HG03354 (cell line): Measurements from ENCODE around the gene ZP4.
"Not testable (repeated sequence)": the region's sequence is repeated elsewhere in the genome, so short reads cannot be mapped to it uniquely, and the experiment has no call there.

Experiments
- ATAC-seq: cut with Tn5 transposase; IDR thresholded peaks from one replicate; pipeline ENCODE4 v1.9.1; 2021; ENCODE audit warnings: mild to moderate bottlenecking; ENCODE audit not compliant: unreplicated experiment, poor library complexity, severe bottlenecking

Gene ZP4

DNA sequence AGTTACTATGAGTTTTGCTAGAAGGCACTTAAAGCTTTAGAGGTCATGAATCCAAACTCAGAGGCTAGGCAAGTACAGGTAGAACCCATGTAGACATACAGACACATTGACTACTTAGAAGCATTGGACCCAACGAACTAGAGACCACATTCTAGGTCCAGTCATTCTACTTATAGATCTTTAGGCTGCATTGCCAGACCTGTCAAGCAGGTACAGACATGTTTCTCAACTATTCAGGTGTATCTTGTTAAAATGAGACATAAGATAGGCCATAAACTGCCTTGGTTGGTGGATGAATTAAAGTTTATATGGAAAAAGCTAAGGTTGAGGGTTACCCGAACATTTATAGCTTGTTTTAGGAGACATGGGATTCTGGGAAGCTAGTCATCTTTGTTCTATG, 6.5 kb downstream of the ZP4 start:
- no peak for ATAC-seq

DNA sequence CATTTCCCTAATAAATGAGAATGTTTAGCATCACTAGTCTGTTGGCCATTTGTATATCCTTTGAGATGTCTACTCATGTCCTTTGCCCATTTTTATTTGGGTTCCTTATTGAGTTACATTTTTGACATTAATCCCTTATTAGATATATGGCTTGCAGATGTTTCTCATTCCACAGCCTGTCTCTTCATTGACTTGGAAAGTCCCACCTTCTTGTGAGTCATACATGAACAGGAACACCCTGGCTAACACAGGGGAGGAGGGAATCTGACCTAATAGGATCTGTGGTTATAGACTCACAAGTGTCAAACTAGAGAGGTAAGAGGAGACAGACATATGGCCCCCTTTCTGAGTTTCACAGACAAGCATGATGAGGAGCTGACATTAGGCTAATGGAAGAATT, 11.5 kb downstream of the ZP4 start:
- no peak for ATAC-seq

DNA sequence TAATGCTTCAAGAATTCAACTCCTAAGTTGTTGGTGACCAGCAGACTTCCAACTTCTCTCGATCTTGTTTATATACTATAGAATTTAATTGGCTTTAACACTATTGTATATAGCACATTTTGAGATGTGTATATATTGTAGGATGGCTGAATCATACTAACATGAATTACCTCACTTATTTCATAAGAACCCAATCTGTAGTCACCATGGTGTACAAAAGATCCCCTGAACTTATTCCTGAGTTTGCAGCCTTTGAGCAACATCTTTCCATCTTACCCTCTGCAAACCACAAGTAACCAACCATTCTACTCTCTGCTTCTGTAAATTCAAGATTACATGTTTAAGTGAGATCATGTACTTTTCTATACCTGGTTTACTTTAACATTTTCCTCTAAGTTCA, 12.3 kb downstream of the ZP4 start:
- no peak for ATAC-seq

DNA sequence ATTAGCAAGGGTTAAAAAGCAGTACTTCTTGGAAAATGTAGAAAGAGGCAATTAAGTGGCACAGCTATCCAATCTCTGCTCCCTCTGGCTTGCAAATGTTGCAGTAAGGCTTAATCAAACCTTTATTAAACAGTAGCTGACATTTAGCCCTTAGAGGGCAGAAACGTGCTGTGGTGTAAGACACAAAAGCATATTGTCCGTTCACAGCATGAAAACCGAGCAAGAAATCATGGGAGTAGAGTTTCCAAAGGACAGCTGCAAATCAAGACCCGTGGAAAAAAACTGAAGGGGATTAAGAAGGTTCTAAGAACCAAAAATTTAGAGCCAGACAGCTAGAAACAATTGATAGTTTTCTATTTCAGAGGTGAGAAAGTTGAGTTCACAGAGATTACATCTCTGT, 13.1 kb downstream of the ZP4 start:
- ATAC-seq, result no peak

DNA sequence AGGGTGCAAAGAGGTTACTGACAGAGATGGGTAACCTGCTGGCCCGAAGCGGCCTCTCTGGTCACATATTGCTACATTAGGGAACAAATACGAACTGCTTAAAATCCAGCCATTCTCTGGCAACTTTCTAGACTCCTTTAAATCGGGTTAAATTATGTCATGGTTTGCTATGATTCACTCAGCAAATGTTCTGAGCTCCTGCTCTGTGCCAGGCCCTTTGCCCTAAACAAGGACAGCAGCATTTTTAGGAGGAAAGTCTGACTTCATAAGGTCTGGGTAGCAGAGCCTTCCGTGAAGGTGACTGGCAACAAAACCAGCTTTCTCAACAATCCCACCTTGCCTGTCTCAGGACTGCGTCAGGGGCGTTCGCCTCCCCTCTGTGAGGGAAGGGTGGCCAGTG, 15.4 kb downstream of the ZP4 start:
- ATAC-seq, result no peak

DNA sequence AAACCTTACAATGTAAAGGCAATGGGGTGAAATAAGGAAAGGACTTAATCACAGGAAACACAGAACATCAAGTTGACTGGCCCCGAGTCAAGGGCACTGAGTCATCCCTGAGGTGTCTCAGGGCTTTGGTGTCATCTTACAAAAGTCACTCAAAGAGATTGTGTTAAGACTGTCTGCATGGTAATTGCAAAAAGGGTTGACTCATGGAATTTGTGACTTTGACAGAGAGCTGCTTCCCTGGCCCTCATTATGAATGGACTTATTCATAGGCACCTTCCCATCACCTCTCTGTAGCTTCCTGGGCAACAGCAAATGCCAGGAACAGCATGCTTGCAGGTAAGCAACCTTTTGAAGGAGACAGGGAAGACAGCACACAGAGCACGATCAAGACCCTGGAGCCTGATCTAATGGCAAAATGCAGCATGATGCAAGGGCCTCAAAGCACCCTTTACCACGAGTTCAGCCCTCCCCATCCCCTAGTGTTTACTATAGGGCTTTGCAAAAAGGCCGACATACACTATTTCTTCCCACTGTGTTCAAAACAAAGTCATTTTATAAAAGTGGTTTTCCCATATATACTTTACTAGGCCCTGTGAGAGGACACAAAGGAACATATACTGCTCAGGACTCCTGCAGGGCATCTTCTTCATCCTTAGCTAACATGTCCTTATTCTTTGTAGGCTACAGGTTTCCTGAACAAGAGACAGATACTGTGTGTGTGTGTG, 17.1 kb downstream of the ZP4 start:
- no peak for ATAC-seq

DNA sequence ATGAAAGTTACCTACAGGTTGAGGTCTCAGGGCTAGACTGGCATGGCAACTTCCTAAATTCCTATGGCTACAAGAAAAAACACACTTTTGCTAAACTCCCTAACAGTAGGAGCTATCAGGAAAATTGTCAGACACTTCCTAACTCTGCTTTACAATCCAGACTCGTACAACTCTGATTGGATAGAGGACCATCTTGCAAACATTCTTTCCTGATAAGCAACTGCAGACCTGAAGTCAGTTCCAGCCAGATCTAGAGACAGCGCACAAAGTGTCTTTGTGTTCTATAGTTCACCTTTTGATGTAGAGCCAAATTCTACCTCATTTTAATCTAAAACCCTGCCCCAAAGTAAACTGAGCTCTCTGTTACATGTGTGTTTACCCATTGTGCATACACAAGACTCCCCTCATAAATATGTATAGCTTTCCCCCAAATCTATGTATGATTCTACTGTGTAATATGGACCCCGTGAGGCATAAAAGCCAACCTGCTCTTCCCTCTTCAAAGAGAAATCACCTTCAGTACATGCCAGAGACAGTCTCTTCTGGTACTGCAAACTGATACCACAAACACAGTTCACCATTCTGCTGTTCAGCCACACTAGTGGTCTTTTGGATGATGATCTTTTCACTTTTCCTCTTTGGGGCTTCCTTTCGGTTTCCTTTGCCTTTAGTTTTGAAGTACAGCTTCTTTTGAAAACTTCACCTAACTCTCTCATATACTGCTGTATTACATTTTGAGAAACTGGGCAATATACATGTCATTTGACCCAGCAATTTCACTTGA, 21.7 kb downstream of the ZP4 start:
- no peak for ATAC-seq

DNA sequence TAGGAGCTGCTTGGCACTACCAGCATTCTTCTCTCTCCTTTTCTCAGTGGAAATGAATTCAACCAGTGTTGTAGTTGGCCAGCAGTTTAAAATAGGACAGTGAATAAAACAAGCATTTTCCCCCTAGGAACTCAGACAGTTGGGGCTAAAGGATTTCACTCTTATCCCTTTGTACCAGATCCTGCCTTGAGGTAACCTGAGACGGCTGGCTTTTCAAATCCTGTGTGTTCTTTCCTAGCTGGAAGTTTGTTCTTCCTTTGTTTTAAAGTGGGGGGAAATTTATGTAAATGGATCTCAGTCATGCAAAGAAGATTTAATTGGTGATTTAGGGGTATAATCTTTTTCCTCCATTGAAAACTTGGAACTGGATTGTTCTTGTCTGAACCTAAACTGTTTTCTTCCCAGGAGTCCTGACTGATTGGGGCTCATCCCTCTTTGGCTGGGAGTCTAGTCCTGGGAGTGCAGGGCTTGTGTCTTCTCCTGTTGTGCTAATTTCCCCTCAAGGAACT, 23.3 kb downstream of the ZP4 start:
- no peak for ATAC-seq

DNA sequence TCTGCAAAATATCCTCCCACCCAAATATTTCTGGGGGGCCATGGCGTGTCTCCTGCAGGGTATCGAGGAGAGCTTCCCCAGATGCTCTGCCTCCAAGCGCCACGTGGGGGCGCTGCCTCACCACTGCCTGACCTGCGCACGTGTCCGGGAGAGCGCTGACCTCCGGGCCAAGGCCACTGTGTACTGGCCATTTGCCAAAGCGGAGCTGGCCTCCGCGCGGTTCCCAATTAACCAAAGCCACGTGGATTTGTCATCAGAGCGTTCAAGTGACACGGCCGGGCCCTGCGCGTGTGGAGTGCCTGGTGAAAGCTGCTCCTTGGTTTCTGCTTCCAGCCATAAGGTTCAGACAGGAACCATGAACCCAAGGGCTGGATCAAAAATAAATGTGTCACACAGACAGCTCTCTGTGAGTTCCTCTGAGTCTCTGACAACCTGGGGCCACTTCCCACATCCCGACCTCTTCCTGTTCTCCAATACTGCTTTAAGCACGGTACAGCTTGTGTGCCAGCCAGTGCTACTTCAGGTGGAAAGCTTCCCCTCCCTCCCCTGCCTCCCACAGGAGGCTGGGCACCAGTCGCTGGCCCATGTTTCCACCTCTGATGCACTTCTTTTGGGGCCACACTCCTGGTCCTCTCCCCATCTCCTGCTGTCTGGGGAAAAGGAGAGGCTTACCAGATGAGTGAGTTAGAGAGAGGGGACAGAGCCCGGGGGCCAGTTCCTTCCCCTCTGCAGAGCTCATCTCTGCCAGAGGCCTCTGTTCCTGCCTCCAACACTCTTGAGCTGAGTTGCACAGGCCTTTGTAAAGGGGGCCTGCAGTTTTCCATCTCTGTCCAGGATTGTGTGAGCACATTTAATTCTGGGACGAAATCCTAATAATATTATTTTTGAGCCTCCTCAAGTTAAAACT, 26.1 kb downstream of the ZP4 start:
- ATAC-seq, result peak; percentile 82

DNA sequence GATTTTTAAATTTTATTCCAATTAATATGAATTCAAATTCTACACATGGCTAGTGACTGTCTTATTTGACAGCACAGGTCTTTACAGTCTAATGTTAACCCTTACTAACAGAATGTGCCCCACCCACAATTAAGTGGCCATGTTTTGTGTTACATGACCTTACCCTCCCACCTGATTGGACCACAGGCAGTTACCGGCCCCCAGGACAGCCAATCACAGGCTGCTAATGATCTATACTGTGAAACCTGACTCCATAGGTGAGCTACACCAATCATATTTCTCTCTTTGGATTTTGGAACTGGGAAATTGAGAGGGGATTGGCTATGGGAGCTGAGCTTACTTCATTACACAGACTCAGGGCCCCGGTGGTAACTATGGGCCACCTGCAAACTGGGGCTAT, 27.5 kb downstream of the ZP4 start:
- no peak for ATAC-seq

DNA sequence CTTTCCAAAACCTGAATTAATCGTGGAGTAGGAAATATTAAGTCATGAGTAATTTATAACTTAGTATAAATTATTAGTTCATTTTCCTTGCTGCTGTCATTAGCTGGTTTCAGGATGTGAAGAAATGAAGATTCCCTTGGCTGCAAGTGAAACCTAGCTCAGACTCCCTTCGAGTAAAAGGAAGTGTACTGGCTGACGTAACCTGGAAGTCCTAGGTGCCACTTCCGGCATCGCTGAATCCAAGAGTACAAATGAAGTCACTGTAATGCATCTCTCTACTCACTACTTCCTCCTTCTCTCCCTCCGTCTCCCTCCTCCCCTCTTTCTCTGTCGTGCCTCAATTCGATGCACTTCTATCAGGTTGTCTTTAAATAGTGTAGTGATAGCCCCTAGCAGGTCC, 28.8 kb downstream of the ZP4 start:
- ATAC-seq, result no peak

DNA sequence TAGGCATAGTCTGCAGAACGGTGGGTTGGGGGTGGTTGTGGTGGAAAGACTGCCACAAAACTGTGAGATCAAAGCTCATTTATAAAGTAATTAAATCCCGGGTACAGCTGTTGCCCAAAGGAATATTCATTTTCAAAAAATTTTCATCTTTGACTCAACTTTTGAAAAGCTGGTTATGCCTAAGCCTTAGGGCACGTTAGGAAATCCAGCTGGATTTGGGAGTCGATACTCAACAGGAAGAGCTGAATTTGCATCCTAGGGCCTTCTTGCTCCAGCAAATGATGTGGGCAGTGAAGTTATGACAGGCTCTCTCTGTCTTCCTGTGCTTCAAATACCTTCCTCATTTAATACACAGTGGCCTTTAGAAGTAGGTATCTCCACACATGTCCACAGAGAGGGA, 31.7 kb downstream of the ZP4 start:
- no peak for ATAC-seq

DNA sequence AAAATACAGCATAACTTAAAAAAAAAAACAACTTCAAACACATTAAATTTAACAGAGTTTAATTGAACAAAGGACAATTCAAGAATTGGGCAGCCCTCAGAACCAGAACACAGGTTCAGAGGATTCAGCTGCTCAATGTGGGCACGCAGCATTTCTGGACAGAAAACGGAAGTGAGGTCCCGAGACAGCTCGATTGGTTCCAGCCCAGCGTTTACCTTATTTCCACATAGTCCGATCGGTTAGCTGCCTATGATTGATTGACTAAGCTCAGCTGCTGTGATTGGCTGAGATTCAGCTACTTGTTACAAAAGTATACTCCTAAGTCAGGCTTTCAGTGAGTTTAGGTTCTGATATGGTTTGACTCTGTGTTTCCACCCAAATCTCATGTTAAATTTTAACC, 33.3 kb downstream of the ZP4 start:
- ATAC-seq, result no peak

DNA sequence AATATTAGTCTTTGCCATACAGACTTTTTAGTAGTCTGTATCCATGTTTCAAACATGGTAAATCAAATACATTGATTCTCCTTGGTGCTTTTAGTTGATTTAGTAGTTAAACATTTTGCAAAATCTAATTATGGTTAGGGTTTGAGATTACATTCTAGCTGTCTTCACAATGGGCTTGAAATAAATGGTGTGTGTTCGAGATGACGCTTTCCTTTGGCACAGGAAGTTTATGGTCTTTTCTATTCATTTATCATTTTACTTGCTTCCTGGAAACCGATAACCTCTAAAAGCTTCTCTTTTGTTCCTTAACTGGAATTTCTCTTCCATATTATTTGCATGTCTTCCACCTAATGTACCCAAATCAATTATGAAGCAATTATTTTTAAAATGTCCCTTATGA, 38.4 kb downstream of the ZP4 start:
- ATAC-seq, result no peak

DNA sequence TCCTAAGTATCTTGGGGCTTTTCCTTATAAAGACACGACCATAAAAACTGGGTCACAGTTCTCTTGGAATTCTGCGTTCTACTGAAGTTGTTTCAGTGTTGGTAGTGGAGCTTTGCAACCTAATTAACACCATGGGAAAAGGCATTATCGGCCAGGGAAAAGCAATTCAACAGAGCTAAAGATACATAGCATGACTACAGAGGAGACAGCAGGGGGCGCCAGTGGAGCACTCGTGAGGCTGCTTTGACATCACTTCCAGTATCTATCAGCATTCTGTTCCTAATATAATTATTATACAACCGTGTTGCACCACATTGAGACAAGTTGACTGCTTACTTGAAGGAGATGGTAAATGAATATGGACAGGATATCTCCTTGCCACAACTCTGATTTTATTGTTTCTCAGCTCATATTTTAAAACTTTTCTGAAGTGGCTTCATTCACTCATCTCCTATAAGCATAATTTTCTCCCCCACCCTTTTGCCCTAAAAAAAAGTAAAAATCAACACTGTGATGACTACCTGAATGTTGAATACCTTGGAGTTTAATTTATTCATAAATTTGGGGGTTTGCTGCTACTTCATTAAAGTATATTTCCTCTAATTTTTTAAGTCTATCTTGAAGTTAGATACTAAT, 39.4 kb downstream of the ZP4 start:
- peak; percentile 82 for ATAC-seq

DNA sequence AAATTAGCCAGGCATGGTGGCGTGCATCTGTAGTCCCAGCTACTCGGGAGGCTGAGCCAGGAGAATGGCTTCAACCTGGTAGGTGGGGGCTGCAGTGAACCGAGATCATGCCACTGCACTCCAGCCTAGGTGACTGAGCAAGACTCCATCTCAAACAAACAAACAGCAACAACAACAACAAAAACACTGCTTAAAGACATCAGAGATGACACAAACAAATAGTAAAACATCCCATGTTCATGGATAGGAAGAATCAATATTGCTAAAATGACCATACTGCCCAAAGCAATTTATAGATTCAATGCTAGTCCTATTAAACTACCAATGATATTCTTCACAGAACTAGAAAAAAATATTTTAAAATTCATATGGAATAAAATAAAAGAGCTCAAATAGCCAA, 47.2 kb downstream of the ZP4 start:
- ATAC-seq, result not testable (repeated sequence)

DNA sequence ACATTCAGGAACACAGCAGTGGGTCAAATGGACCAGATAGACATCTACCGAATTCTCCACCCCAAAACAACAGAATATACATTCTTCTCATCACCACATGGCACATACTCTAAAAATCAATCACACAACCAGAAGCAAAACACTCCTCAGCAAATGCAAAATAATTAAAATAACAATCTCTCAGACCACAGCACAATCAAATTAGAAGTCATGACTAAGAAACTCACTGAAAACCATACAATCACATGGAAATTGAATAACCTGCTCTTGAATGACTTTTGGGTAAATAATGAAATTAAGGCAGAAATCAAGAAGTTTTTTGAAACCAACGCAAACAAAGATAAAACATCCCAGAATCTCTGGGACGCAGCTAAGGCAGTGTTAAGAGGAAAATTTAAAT, 49.2 kb downstream of the ZP4 start:
- ATAC-seq, result no peak

DNA sequence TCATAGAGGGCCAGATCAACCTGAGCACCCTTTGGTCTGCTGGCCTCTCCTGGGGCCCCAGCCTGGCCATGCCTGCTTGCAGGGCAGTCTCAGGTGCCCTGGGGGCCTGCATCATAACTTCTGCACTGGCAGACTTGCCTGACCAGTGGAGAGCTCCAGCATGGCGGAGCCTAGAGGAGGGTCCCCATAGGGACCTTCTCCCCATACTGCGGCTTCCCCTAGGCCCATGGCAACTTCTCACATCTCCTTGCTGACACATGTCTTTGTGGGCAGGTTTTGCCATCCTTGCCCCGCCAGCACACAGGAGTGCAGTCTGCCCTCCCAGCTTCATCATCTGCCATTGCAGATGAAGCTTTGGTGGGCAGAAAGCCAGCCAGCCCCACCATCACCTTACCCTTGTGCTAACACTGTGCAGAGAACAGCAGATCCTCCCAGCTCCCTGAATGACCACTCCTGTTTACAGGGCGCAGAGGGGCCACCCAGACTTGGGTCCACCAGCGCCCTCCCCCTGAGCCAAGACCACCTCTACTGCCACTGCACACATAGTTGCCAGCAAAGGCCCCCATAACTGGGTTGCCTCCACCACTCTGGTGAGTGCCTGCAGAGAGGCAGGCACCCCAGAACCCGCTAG, 51.7 kb downstream of the ZP4 start:
- no peak for ATAC-seq

DNA sequence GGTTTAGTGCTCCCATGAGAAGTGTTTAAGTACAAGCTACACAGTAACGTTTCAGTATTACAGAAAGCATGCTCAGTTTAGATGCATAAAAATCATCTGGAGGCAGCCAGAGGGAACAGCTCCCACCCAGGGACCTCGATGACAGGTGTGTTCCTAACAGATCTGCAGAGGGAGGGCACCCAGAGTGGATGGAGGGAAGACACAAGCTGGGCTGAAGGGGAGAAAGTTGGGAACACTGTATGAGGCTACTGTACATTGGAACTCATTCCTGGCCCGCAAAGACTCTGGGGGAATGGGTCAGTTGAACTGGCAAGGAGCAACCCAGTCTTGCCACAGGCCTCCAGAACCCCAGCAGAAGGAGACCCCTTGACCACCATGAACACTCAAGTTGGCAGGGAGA, 52.4 kb downstream of the ZP4 start:
- ATAC-seq, result no peak
